Lower leg skin (tissue), 3 donors: ENCODE measurements around the gene RLN2.
"Not testable (repeated sequence)": the region's sequence is repeated elsewhere in the genome, so short reads cannot be mapped to it uniquely, and the experiment has no call there.

Experiments used
- CTCF ChIP-seq, 3 donors: fragments of 450-650 bp; IDR thresholded peaks; one replicate each; pipeline ENCODE4 v1.5.1; 2016; ENCODE audit warnings: antibody characterized with exemption in 3 of 3, mild to moderate bottlenecking in 3 of 3, moderate library complexity in 2 of 3
- POLR2A ChIP-seq, 2 donors: fragments of 450-650 bp; IDR thresholded peaks; one replicate each; pipeline ENCODE4 v1.6.1; 2016 to 2017; ENCODE audit warnings: antibody characterized with exemption in 2 of 2, mild to moderate bottlenecking in 1 of 2, moderate library complexity in 1 of 2

GRCh38 chr9:5316406-5316805, 11.9 kb upstream of the RLN2 start:
- TF ChIP-seq CTCF, POLR2A (IDR thresholded peaks at IDR 0.05): not testable (repeated sequence)
